Measurements from ENCODE around the gene RILP.
A peak's percentile ranks its signal among the peaks of the same experiment; 100 is the strongest.
"Not testable (repeated sequence)": the region's sequence is repeated elsewhere in the genome, so short reads cannot be mapped to it uniquely, and the experiment has no call there.

The RILP gene

GRCh38 chr17:1661045-1661444 is 11.4 kb upstream of the RILP start:
- no peaks in the 10 kb centered on the region for H3K9me3 ChIP-seq (ENCODE audit: control extremely low read depth in 1 of 5, control insufficient read depth in 4 of 5, insufficient read depth in 2 of 5, low read depth in 1 of 5, low read length in 4 of 5)
- H3K4me1 ChIP-seq (ENCODE audit: control extremely low read depth in 1 of 4, control insufficient read depth in 4 of 4, insufficient read depth in 4 of 4, low read length in 3 of 4) = no peaks in the 10 kb centered on the region
- CTCF ChIA-PET = interaction anchor here (1.3 to 6.8 kb wide), 5 partner anchors 8 to 52 kb away, joined by 3 to 39 read pairs (median 10); partner anchors contain the start of gene RILP
- DNase-seq = no peak
- POLR2A ChIA-PET = interaction anchor here (0.6 kb wide), 1 partner anchor 45 kb away, joined by 5 read pairs; no protein-coding TSS in a partner anchor
- no peak overlapping the region for H3K27ac ChIP-seq (ENCODE audit: insufficient read depth in 1 of 2, low read depth in 1 of 2, low read length in 2 of 2, poor library complexity in 1 of 2, severe bottlenecking in 2 of 2)
- peaks cover 21 to 89% (median 69%) of the 10 kb centered on the region in 4 experiments for H3K36me3 ChIP-seq (ENCODE audit: control insufficient read depth in 4 of 4, insufficient read depth in 4 of 4, low read length in 3 of 4)
- 95% methylated on average over 12 of the region's 12 CpGs for WGBS (ENCODE audit: insufficient coverage)
- no peak overlapping the region for H3K4me3 ChIP-seq (ENCODE audit: control insufficient read depth in 1 of 7, extremely low read depth in 1 of 7, insufficient read depth in 4 of 7, low read depth in 2 of 7, low read length in 6 of 7)
- H3K27me3 ChIP-seq (replicated peaks in 2 of 5; ENCODE audit: control insufficient read depth in 4 of 5, insufficient read depth in 5 of 5, low read length in 4 of 5) = no peaks in the 10 kb centered on the region

- Histone ChIP-seq H3K4me1 (ENCODE audit: control extremely low read depth in 1 of 4, control insufficient read depth in 4 of 4, insufficient read depth in 4 of 4, low read length in 3 of 4) (no peaks in the 10 kb centered on the region), H3K4me3 (ENCODE audit: control insufficient read depth in 1 of 7, extremely low read depth in 1 of 7, insufficient read depth in 4 of 7, low read depth in 2 of 7, low read length in 6 of 7) (no peak overlapping the region), H3K9me3 (ENCODE audit: control extremely low read depth in 1 of 5, control insufficient read depth in 4 of 5, insufficient read depth in 2 of 5, low read depth in 1 of 5, low read length in 4 of 5) (no peaks in the 10 kb centered on the region), H3K27ac (ENCODE audit: insufficient read depth in 1 of 2, low read depth in 1 of 2, low read length in 2 of 2, poor library complexity in 1 of 2, severe bottlenecking in 2 of 2) (no peak overlapping the region), H3K36me3 (ENCODE audit: control insufficient read depth in 4 of 4, insufficient read depth in 4 of 4, low read length in 3 of 4) (peaks cover 26 to 91% (median 78%) of the 10 kb centered on the region in 4 experiments), H3K27me3 (replicated peaks in 2 of 5; ENCODE audit: control insufficient read depth in 4 of 5, insufficient read depth in 5 of 5, low read length in 4 of 5) (no peaks in the 10 kb centered on the region)
- ChIA-PET CTCF (interaction anchor here (1.4 to 1.6 kb wide), 3 partner anchors 9 to 14 kb away, joined by 4 to 11 read pairs (median 11); no protein-coding TSS in a partner anchor), POLR2A (no interaction called here)
- no peak for DNase-seq
- WGBS (ENCODE audit: insufficient coverage) = 100% methylated on average over 8 of the region's 9 CpGs
These were observed 8.4 kb upstream of the RILP start for GRCh38 chr17:1658100-1658499.

GRCh38 chr17:1653735-1654134 is 4.1 kb upstream of the RILP start:
- 100% methylated on average over 7 of the region's 14 CpGs for WGBS (ENCODE audit: insufficient coverage)
- H3K4me3 ChIP-seq (ENCODE audit: control insufficient read depth in 1 of 7, extremely low read depth in 1 of 7, insufficient read depth in 4 of 7, low read depth in 2 of 7, low read length in 6 of 7) = no peak overlapping the region
- no peaks in the 10 kb centered on the region for H3K27me3 ChIP-seq (replicated peaks in 2 of 5; ENCODE audit: control insufficient read depth in 4 of 5, insufficient read depth in 5 of 5, low read length in 4 of 5)
- peaks cover 15 to 81% (median 69%) of the 10 kb centered on the region in 4 experiments for H3K36me3 ChIP-seq (ENCODE audit: control insufficient read depth in 4 of 4, insufficient read depth in 4 of 4, low read length in 3 of 4)
- H3K9me3 ChIP-seq (ENCODE audit: control extremely low read depth in 1 of 5, control insufficient read depth in 4 of 5, insufficient read depth in 2 of 5, low read depth in 1 of 5, low read length in 4 of 5) = no peaks in the 10 kb centered on the region
- POLR2A ChIA-PET = no interaction called here
- H3K4me1 ChIP-seq (ENCODE audit: control extremely low read depth in 1 of 4, control insufficient read depth in 4 of 4, insufficient read depth in 4 of 4, low read length in 3 of 4) = peaks cover 0 to 14% (median 12%) of the 10 kb centered on the region in 4 experiments
- no peak overlapping the region for H3K27ac ChIP-seq (ENCODE audit: insufficient read depth in 1 of 2, low read depth in 1 of 2, low read length in 2 of 2, poor library complexity in 1 of 2, severe bottlenecking in 2 of 2)
- DNase-seq = no peak
- CTCF ChIA-PET = interaction anchor here (0.7 kb wide), 1 partner anchor 15 kb away, joined by 3 read pairs; no protein-coding TSS in a partner anchor

GRCh38 chr17:1652794-1653193 is 3.1 kb upstream of the RILP start:
- POLR2A ChIA-PET = not testable (repeated sequence)
- WGBS (ENCODE audit: insufficient coverage) = 94% methylated on average over 7 of the region's 7 CpGs

GRCh38 chr17:1651559-1651844 is 1.8 kb upstream of the RILP start:
- CTCF ChIA-PET = interaction anchor here (1.0 to 4.5 kb wide), 4 partner anchors 11 to 132 kb away, joined by 3 to 39 read pairs (median 7); no protein-coding TSS in a partner anchor
- WGBS (ENCODE audit: insufficient coverage) = 96% methylated on average over 4 of the region's 4 CpGs
- Histone ChIP-seq H3K9me3 (ENCODE audit: control extremely low read depth in 1 of 5, control insufficient read depth in 4 of 5, insufficient read depth in 2 of 5, low read depth in 1 of 5, low read length in 4 of 5) (no peaks in the 10 kb centered on the region), H3K4me3 (ENCODE audit: control insufficient read depth in 1 of 7, extremely low read depth in 1 of 7, insufficient read depth in 4 of 7, low read depth in 2 of 7, low read length in 6 of 7) (no peak overlapping the region), H3K36me3 (ENCODE audit: control insufficient read depth in 4 of 4, insufficient read depth in 4 of 4, low read length in 3 of 4) (peaks cover 8 to 60% (median 52%) of the 10 kb centered on the region in 4 experiments), H3K4me1 (ENCODE audit: control extremely low read depth in 1 of 4, control insufficient read depth in 4 of 4, insufficient read depth in 4 of 4, low read length in 3 of 4) (peaks cover 0 to 36% (median 33%) of the 10 kb centered on the region in 4 experiments), H3K27ac (ENCODE audit: insufficient read depth in 1 of 2, low read depth in 1 of 2, low read length in 2 of 2, poor library complexity in 1 of 2, severe bottlenecking in 2 of 2) (no peak overlapping the region), H3K27me3 (replicated peaks in 2 of 5; ENCODE audit: control insufficient read depth in 4 of 5, insufficient read depth in 5 of 5, low read length in 4 of 5) (no peaks in the 10 kb centered on the region)
- DNase-seq = no peak
- POLR2A ChIA-PET = interaction anchor here (0.6 kb wide), 1 partner anchor 32 kb away, joined by 8 read pairs; no protein-coding TSS in a partner anchor

More at GRCh38 chr17:1652794-1653193, 3.1 kb upstream of the RILP start:
- not testable (repeated sequence) for H3K27me3 ChIP-seq (replicated peaks in 2 of 5; ENCODE audit: control insufficient read depth in 4 of 5, insufficient read depth in 5 of 5, low read length in 4 of 5); H3K9me3 ChIP-seq (ENCODE audit: control extremely low read depth in 1 of 5, control insufficient read depth in 4 of 5, insufficient read depth in 2 of 5, low read depth in 1 of 5, low read length in 4 of 5); H3K4me3 ChIP-seq (ENCODE audit: control insufficient read depth in 1 of 7, extremely low read depth in 1 of 7, insufficient read depth in 4 of 7, low read depth in 2 of 7, low read length in 6 of 7); DNase-seq; H3K27ac ChIP-seq (ENCODE audit: insufficient read depth in 1 of 2, low read depth in 1 of 2, low read length in 2 of 2, poor library complexity in 1 of 2, severe bottlenecking in 2 of 2)
- CTCF ChIA-PET = interaction anchor here (0.6 to 1.5 kb wide), 5 partner anchors 10 to 210 kb away, joined by 3 to 4 read pairs (median 4); no protein-coding TSS in a partner anchor
- H3K4me1 ChIP-seq (ENCODE audit: control extremely low read depth in 1 of 4, control insufficient read depth in 4 of 4, insufficient read depth in 4 of 4, low read length in 3 of 4) = peaks cover 0 to 24% (median 22%) of the 10 kb centered on the region in 4 experiments
- H3K36me3 ChIP-seq (ENCODE audit: control insufficient read depth in 4 of 4, insufficient read depth in 4 of 4, low read length in 3 of 4) = peaks cover 8 to 71% (median 60%) of the 10 kb centered on the region in 4 experiments

DNA sequence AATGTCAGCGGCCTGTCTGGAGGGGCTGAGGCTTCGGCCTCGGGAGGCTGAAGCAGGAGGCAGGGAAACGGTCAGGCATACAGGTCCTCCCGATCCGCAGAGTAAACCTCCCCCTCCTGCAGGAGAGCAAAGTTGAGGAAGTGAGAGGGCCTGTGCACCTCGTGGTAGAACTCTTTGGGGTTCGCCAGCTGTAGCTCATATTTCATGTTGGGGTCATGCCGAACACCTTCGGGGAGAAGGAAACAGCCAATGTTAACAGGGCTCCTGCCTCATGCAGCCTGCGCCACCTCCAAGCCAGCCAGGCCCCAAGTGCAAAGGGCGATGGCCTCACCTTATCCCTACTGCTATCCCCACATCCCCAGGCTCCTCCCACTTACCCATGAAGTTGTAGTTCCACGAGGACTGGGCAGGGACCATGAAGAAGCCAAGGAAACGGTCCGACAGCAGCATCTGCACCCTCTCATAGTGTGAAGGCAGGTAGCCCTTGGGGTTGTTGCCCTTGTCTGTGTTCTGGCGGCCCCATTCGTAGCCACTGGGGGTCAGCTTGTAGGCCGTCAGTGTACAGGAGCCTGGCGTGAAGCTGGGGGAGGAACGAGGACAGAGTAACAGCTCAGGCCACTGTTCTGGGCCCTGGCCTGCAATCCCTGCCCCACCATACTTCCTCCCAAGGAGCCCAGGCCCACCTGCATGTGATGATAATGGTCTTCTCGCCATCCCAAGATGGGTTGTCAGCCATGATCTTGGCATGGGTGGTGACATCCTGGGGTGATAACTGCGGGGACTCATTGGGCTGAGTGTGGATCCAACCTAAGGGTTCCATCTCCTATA is 1.3 kb upstream of the RILP start:
- Histone ChIP-seq H3K27me3 (replicated peaks in 2 of 5; ENCODE audit: control insufficient read depth in 4 of 5, insufficient read depth in 5 of 5, low read length in 4 of 5) (no peaks in the 10 kb centered on the region), H3K36me3 (ENCODE audit: control insufficient read depth in 4 of 4, insufficient read depth in 4 of 4, low read length in 3 of 4) (peaks cover 8 to 54% (median 47%) of the 10 kb centered on the region in 4 experiments), H3K4me3 (ENCODE audit: control insufficient read depth in 1 of 7, extremely low read depth in 1 of 7, insufficient read depth in 4 of 7, low read depth in 2 of 7, low read length in 6 of 7) (no peak overlapping the region), H3K9me3 (ENCODE audit: control extremely low read depth in 1 of 5, control insufficient read depth in 4 of 5, insufficient read depth in 2 of 5, low read depth in 1 of 5, low read length in 4 of 5) (no peaks in the 10 kb centered on the region), H3K27ac (ENCODE audit: insufficient read depth in 1 of 2, low read depth in 1 of 2, low read length in 2 of 2, poor library complexity in 1 of 2, severe bottlenecking in 2 of 2) (peak overlapping the region in 1 of 2 experiments; percentile 73), H3K4me1 (ENCODE audit: control extremely low read depth in 1 of 4, control insufficient read depth in 4 of 4, insufficient read depth in 4 of 4, low read length in 3 of 4) (peaks cover 0 to 41% (median 38%) of the 10 kb centered on the region in 4 experiments)
- POLR2A ChIA-PET = no interaction called here
- WGBS (ENCODE audit: insufficient coverage) = 90% methylated on average over 17 of the region's 22 CpGs
- CTCF ChIA-PET = interaction anchor here (1.0 to 5.3 kb wide), 4 partner anchors 12 to 77 kb away, joined by 3 to 49 read pairs (median 24); partner anchors contain the start of gene SLC43A2
- DNase-seq = no peak

All from common myeloid progenitor, CD34-positive (primary cell).